DMS79 treated with DMSO at 0.1 percent for 48 hours (cell line): Measurements from ENCODE around the gene NUP58.
"Not testable (repeated sequence)": the region's sequence is repeated elsewhere in the genome, so short reads cannot be mapped to it uniquely, and the experiment has no call there.

Source experiments
- DNase-seq: peaks from one replicate; lab custom pipeline; 2025; lab: John Stamatoyannopoulos, UW

The NUP58 gene

DNA sequence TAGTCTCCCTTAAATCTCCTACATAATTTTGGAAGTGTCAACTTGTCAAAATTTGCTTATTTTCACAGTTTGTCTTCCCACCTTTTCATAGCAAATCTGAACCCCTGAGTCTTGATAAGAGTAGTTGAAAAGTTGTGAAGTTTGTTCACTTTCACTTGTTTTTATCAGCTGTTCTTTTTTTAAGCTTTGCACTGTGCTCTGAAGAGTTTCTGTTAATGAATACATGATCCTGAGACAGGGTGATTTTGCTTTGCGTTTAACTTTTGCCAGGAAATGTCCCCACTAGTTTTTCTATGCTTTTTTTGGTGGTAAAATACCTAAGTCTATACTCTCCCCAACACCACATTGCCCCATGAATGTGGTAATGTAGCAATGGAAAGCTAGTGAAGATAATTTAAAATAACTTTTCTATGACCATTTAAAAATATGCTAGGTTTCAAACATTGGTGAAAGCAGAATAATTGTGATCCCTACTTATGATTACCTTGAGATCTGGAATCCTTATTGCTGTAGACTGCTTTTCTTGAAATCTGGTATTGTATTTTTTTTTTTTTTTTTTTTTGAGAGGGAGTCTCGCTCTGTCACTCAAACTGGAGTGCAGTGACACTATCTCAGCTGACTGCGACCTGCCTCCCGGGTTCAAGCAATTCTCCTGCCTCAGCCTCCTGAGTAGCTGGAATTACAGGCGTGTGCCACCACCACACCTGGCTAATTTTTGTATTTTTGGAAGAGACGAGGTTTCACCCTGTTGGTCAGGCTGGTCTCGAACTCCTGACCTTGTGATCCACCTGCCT lies 5.4 kb downstream of the NUP58 start:
- no peak for DNase-seq

DNA sequence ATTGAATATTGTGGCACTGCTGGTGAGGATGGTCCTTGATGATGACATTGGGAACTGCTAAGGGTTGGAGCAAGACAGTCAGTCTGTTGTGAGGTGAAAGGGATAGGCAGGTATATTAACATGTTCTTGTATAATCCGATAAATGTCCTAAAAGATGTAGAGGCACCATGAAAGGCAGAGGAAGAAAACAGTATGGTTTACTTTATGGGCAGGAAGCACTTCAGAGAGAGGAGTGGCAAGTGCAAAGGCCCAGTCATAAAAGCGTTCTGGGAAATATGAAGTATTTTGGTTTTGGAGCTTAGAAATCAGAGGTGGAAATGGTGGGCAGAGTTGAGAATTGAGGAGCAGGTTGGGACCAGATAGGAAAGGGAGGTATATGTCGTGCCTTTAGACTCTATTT lies 9.5 kb downstream of the NUP58 start:
- no peak for DNase-seq

DNA sequence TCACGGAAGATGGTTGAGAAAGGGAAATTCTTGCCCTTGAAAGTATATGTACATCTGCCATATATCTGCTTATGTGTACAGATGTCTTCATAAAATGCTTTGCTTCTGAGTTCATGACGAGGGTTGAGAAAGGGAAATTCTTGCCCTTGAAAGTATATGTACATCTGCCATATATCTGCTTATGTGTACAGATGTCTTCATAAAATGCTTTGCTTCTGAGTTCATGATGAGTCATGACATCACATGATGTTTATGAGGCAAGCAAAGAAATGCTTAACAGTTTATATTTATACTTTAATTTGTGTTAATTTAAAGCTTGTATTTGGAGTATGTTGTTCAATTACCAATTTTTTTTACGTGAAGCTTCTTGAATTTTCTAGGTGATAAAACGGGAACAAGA lies 17.5 kb downstream of the NUP58 start:
- not testable (repeated sequence) for DNase-seq

DNA sequence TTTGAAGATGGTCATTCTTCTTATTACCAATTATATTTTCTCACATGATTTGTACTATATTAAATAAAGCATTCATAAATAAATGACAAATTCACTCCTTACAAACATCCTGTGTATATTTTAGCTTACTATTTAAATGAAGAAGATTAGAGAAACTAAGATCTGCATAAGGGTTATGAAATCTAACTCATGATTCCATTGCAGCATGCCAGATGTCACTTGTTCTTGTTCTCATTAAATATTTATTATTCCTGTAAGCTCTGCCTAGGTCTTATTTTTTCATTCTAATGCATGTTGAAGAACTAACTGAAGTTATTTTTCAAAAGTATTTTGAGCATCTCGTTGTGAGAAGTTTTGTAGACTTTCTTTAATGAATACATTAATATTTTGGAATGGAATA lies 18.3 kb downstream of the NUP58 start:
- no peak for DNase-seq

DNA sequence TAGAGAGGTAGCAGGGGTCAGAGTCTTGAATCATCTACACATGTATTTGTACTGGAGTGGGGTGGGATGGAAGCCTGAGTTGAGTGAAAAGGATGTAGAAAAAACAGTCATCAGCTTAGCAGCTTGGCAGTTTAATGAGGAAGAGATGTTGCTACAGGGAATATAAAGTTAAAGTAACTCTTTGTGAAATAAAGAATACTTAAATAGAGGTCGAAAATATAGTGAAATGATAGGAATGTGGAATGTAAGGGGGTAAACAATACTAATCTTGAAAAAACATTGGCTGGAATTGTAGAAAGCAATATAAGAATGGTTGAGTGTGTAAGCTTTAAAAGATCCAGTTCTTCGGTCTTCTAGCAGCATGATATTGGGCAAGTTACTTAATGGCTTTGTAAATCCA lies 22.7 kb downstream of the NUP58 start:
- DNase-seq: no peak

DNA sequence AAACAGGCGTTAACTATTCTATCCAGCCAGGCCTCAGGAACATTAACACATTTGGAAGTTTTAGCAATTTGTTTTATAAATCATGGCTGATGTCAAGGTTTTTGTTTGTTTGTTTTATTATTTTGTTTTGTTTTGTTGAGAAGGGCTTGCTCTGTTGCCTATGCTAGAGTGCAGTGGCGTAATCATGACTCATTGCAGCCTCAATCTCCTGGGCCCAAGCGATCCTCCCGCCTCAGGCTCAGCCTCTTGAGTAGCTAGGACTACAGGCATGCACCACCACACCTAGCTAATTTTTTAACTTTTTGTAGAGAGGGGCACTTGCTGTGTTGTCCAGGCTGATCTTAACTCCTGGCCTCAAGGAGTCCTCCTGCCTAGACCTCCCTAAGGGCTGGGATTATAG lies 28.3 kb downstream of the NUP58 start:
- DNase-seq: no peak

DNA sequence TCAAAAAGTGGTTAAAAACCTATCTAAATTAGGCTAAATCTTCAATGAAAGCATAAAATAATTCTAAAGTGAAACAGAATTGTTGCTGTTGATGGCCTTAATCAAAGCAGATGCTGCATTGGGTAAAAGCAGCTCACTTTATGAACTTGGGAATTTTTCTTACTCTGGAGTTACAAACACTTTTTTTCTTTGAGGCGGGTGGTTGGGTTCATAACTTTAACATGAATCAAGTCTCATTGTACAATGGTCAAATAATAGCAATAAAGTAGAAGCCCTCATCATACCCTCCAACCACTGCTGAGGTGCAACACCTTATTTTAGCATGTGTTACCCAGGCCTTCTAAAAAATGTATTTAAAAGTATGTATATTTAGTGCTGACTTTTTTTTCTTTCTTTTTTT lies 29.1 kb downstream of the NUP58 start:
- no peak for DNase-seq

DNA sequence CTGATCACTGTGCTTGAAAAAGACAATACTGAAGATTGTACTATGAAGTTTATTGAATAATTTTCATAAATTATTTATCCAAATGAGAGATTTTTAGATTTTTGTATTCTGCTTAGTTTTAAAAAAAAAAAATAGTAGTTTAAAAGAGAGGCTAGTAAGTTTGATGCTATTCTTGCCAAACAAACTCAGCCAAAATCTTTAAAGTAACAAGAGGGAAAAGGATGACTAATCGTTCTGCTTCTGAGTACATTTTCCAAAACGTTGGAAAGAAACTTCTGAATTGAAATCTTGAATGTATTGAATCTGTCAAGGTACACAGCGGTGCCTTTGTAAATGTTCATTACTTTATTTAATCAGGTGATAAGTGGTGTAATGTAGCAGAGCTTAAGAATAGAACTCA lies 34.4 kb downstream of the NUP58 start:
- DNase-seq: no peak

DNA sequence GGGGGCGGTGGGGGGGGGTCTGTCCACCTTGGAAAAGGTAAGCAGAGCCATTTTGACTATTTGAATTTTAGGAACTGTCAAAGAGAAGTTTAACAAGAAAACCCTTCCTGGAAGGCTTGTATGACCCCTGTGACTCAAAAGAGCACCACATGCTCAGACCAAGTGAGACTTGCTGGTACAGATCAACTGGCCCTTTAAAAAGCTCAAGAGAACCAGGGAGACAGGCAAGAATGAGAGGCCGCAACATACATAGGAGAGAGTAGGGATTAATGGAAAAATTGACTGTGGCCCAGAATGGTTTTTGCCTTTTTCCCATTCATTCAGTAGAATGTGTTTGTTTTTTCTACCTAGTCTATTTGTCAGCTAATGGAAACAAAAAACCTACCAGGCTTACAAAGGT lies 44.2 kb downstream of the NUP58 start:
- DNase-seq: no peak

DNA sequence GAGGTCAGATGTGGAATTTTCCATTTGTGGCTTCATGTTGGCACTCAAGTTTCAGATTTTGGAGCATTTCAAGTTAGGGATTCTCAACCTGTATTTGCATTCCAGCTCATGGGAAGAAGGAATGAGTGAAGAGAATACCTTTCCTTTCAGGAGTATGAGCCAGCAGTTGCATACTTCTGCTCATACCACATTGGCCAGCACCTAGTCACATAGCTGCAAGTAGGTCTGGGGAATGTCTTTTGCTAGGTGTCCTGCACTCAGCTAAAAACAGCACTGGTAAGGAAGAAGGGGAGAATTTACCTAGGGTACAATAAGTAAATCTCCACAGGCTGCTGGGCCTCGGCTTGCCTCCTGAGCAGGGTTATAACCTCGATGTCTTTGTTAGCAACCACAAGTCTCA lies 45.7 kb downstream of the NUP58 start:
- DNase-seq: no peak

DNA sequence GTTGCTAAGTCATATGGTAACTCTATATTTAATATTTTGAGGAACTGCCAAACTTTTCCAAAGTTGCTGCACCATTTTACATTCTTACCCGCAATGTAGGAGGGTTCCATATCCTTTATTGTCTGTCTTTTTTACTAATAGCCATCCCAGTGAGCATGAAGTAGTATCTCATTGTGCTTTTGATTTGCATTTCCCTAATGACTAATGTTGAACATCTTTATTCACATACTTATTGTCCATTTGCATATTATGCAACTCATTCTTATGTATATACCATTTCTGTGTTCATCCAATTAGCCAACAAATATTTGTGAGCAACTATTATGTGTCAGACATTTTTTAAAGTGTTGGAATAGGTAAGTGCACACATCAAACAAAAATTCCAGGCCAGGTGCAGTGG lies 50.0 kb downstream of the NUP58 start:
- no peak for DNase-seq

DNA sequence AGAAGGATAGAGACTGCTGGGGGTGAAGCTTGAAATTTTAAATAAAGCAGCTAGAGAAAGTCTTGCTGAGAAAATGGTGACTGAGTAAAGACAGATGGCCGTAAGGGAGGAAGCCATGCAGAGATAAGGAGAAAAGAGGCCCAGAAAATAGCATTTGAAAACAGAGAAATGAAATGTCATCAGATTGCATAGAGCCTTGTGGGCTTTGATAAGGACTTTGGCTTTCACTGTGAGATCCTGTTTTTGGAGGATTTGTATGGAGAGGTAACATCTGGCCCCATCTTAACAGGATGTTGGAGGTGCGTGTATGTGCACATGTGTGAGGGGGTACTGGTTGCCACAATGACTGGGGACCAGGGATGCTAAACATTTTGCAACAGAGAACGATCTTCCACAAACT lies 50.8 kb downstream of the NUP58 start:
- DNase-seq: no peak

DNA sequence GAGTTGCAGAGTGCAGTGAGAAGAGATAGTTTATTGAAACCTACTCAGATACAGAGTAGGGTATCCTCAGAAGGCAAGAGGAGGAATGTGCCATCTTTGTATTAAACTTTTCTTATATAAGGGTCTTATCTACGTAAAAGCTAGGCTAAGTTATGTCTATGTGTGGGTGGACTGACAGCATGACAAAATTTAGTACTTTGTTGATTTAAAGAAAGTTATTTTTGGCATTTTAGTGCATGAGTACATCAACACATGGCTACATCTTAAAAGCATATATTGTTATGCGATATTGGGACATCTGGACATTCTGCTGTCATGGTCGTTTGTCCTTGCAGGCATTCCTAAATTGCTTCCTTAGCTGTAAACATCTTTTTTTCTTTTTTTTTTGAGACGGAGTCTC lies 51.4 kb downstream of the NUP58 start:
- no peak for DNase-seq

DNA sequence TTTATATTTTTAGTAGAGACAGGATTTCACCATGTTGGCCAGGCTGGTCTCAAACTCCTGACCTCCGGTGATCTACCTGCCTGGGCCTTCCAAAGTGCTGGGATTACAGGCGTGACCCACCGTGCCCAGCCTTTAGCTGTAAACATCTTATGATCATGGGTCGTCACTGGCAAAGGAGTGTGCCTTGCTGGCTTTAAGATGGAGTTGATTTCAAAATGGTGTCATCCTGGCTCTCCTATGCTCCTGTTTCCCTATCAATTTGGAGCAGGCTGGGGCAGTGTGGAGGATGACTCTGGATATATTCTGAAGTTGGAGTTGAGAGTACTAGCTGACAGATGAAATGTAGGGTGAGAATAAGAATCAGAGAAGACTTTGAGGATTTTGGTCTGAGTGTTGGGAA lies 51.9 kb downstream of the NUP58 start:
- no peak for DNase-seq

DNA sequence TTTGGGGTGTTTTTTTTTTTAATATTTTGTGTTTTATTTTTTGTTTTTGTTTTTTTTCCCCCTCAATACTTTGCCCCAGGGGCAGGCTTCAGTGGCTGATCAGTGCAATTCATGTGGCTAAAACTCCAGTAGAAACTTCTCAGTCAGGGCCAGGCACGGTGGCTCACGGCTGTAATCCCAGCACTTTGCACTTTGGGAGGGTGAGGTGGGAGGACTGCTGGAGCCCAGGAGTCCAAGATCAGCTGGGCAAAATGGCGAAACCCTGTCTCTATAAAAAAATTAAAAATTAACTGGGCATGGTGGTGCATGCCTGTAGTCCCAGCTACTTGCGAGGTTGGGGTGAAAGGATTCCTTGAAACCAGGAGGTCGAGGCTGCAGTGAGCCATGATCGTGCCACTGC lies 53.0 kb downstream of the NUP58 start:
- DNase-seq: no peak

DNA sequence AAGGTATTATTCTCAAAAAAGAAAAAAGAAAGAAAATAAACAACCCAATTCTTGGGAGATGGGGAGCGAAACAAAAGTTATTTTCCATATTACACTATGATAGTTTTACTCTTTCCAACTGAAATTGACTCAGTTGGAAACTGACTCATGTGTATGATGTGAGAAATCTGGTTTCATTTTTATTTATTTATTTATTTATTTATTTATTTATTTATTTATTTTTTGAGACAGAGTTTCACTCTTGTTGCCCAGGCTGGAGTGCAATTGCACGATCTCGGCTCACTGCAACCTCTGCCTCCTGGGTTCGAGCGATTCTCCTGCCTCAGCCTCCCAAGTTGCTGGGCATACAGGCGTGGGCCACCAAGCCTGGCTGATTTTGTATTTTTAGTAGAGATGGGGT lies 59.0 kb downstream of the NUP58 start:
- DNase-seq: not testable (repeated sequence)

DNA sequence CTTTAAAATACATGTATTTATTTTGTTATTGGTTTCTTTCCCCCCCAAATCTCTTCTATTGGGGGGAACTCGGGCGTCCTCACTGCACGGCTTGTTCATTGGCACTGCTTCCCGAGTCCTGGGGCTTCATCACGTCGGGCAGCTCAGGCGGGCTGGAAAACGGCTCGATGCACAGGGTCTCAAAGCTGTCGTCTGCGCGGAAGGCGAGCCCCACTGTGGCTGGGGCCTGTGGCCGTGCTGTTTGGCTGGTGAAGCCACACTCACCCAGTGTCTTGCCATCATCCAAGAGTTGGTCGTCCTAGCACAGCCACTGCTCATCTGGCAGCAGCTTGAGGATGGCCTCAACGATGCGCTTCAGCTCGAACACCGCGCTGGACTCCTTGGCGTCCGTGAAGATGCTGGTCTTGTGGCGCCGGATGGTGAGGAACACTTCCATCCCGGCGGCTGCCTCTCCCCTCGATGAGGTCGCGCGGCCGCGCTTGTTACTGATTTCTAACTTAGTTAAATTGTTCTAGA lies 64.4 kb downstream of the NUP58 start:
- DNase-seq: no peak

DNA sequence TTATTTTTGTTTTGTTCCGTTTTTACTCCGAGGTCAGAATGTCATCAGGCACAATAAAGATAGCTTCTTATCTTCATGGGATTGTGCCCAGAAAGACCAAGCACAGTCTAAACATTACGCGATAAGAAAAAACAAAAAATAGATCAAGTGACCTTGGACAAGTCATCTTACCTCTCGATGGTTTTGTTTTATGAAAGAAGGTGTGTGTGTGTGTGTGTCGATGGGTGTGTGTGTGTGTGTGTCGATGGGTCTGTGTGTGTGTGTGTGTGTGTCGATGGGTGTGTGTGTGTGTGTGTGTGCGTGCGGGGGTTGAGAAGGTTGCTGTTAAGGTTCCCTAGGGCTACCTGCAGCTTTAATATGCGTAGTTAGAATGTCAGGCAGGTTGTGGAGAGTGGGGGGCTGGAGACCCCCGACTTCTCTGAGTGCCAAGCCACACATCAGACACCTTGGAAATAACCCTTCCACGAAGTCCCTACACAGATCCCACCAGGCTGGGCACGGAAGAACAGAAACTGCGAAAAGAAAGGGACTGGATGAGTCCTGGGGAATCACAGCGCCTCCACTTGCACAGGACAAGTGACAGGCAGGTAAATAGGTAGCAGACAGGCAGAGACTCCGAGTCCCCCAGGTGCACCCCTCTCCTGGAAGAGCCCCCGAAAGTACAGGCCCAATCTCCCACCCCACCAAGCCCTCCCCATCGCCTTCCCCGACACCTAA lies 69.9 kb downstream of the NUP58 start:
- DNase-seq: peak; percentile 20

DNA sequence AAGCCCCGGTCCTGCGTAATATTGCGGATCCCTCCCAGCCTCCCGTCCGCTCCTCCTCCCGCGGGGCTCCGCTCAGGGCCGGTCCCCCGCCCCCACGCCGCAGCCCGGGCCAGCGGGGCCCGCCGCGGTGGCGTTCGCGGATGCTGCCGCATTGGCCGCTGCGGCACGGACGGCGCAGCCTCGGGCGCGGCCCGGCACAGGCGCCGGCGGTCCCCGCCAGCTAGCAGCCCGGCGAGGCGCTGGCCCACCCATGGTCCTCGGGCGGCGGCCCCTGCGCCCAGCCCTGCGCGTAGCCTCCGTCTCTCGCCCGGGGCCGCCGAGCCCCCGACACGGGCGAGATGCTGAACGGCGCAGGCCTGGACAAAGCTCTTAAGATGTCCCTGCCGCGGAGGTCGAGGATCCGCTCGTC lies 70.5 kb downstream of the NUP58 start, which contains the start of gene ATP8A2:
Gene ATP8A2, plus strand, starts transcription at position 100 of the 409 bp plus-strand sequence. Its CDS starts 239 bp downstream, at position 339.
- no peak for DNase-seq

DNA sequence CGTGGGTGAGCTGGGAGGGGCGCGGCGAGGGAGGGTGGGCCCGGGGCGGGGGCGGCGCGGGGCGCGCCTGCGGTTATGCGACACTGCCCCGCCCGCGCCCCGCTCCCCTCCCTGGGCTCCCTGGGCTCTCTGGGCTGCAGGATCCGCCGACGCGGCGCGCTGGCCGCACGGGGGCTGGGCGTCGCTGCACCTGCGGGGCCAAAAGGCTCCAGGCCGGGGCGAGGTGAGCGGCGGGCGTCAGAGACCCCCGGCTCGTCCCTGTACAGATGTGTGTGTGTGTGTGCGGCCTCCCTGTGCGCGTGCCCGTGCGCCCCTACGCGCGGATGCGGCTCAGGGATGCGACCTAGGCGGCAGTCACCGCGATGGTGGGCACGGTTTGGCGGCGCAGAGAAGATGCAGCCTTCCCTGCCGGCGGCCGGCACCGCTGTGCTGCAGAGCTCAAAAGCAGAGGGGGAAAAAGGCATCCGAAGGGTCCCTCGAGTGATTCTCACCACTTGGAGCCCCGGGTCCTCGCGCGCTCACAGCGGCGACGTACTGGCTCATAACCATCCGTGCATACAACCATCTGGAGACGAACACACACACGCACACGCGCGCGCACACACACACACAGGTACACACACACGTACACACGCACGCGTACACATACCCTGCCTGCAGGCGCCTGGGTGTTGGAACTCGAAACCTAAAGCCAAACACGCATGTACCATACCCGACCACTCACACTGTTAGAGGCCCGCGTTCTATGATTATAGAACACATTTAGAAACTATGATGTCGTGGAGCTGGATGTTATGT lies 71.1 kb downstream of the NUP58 start:
- peak; percentile 51 for DNase-seq

DNA sequence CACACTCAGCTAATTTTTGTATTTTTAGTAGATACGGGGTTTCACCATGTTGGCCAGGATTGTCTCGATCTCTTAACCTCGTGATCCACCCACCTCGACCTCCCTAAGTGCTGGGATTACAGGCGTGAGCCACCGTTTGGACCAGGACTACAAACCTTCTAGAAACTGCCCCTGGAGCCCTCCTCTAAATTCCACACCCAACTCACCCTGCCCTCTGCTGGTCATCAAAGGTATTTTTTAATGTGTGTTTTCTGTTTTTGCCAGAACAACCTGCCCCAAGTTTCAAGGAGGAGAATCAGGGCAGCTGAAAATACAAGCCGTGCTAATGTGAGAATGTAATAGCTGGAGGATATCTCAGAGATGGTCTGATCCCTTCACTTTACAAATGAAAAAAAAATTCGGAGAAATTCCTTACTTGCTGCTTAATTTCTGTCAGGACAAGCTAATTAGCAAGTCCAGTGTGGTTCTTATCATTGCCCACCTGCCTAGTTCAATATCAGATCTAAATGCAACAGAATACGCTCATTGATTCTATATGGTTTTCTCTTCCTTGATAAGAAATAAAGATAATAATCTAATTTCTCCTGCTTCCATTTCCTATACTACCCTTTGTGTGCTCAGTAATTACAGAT lies 74.4 kb downstream of the NUP58 start:
- peak; percentile 23 for DNase-seq
